ENCODE measurements around the gene IQSEC1.

IQSEC1 gene

DNA sequence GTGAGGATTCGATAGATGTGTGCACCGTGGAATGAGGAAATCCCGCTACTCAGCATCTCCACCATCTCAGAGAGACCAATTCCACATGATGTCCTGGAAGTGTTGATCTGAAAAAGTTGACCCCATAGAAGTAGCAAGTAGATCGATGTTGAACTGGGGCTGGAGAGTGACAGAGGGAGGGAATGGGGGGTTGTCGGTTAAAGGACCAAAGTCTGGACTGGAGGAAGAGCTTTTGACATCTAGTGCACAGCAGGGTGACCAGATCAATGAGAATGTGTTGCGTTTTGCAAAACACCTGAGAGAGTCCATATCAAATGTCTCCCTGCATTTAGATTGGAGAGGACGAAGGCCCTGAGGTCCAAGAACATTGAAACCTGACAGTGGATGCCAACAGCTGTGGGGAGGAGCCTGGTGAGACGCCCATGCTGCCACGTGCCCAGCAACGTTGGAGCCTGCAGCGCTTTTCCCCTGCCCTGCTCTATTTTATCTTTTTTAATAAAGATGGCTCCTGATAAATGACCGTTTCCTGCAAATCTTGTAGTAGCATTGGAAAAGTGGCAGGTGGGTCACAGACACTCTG is 201.7 kb downstream of the IQSEC1 start:
- Histone ChIP-seq H3K9me3 (ENCODE audit: insufficient read depth, low read depth, low read length) (no peaks in the 10 kb centered on the region), H3K27me3 (ENCODE audit: insufficient read depth, low read length) (peaks cover 25% of the 10 kb centered on the region), H3K4me3 (ENCODE audit: low read length) (no peak overlapping the region), H3K27ac (ENCODE audit: low read depth, low read length) (no peak overlapping the region), H3K36me3 (ENCODE audit: insufficient read depth, low read length) (no peaks in the 10 kb centered on the region), H3K4me1 (ENCODE audit: insufficient read depth, low read length) (peaks cover 6% of the 10 kb centered on the region; the same call in 1 of the 2 replicates), H3K9ac (ENCODE audit: low read depth, low read length) (no peak overlapping the region)
- WGBS = 85% methylated on average over 12 of the region's 12 CpGs

DNA sequence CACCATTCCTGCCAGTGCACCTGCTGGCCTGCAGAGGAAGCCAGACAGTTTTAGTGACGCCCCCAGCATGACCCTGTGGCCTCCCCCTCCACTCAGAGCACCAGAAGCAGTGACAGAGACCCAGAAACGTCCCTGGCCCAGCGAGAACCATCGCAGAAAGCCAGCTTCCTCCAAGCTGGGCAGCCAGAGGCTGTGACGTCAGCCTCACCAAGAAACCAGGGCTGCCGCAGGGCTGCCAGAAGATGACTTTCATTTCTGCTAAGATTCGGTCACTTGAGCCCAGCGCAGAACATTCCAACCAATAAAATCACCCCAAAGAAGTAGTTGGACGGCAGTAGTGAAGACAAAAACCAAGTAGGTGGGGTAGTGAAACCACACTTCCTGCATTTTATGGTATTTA is 202.3 kb downstream of the IQSEC1 start:
- no peak overlapping the region for H3K9ac ChIP-seq (ENCODE audit: low read depth, low read length)
- H3K27me3 ChIP-seq (ENCODE audit: insufficient read depth, low read length) = peaks cover 25% of the 10 kb centered on the region

DNA sequence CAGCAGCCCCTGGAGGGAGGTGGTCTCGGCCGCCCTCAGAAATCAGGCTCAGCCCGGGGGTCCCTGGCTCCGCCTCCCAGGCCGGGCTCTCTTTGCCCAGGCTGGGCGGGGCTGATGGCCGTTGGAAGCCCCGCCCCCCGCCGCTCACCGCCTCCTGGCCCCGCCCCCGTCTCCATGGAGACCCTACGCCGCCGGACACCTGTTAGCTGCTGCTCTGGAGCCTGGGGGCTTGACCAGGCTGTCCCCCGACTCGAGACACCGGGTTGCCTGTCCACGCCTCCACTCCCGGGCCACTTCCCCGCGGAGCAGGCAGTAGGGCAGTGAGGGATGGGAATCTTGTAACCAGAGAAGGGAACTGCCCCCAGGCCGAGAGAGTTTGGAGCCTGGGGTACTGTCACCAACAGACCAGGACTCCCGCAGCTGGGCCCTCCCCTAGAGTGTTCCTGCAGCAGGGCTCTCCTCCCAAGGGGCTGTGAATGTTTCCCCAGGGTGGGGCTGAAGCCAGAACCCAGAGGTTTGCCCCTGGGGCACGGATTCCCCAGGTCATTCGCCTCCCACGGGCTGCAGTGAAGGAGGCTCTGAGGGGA is 204.1 kb downstream of the IQSEC1 start:
- H3K27me3 ChIP-seq (ENCODE audit: insufficient read depth, low read length) = peaks cover 14% of the 10 kb centered on the region
- H3K9me3 ChIP-seq (ENCODE audit: insufficient read depth, low read depth, low read length) = peaks cover 9% of the 10 kb centered on the region; the same call in 1 of the 2 replicates
- H3K36me3 ChIP-seq (ENCODE audit: insufficient read depth, low read length) = no peaks in the 10 kb centered on the region
- peak overlapping the region; percentile 73 for H3K4me3 ChIP-seq (ENCODE audit: low read length)
- no peak overlapping the region for H3K27ac ChIP-seq (ENCODE audit: low read depth, low read length)
- H3K4me1 ChIP-seq (ENCODE audit: insufficient read depth, low read length) = peaks cover 4% of the 10 kb centered on the region; the same call in 1 of the 2 replicates
- WGBS = 8% methylated on average over 28 of the region's 28 CpGs
- peak overlapping the region; percentile 17; the same call in 1 of the 2 replicates for H3K9ac ChIP-seq (ENCODE audit: low read depth, low read length)

More for the DNA sequence above, 202.3 kb downstream of the IQSEC1 start:
- H3K4me1 ChIP-seq (ENCODE audit: insufficient read depth, low read length) = peaks cover 6% of the 10 kb centered on the region; the same call in 1 of the 2 replicates
- no peak overlapping the region for H3K27ac ChIP-seq (ENCODE audit: low read depth, low read length)
- 73% methylated on average over 7 of the region's 9 CpGs for WGBS
- H3K9me3 ChIP-seq (ENCODE audit: insufficient read depth, low read depth, low read length) = no peaks in the 10 kb centered on the region
- no peak overlapping the region for H3K4me3 ChIP-seq (ENCODE audit: low read length)
- H3K36me3 ChIP-seq (ENCODE audit: insufficient read depth, low read length) = no peaks in the 10 kb centered on the region

DNA sequence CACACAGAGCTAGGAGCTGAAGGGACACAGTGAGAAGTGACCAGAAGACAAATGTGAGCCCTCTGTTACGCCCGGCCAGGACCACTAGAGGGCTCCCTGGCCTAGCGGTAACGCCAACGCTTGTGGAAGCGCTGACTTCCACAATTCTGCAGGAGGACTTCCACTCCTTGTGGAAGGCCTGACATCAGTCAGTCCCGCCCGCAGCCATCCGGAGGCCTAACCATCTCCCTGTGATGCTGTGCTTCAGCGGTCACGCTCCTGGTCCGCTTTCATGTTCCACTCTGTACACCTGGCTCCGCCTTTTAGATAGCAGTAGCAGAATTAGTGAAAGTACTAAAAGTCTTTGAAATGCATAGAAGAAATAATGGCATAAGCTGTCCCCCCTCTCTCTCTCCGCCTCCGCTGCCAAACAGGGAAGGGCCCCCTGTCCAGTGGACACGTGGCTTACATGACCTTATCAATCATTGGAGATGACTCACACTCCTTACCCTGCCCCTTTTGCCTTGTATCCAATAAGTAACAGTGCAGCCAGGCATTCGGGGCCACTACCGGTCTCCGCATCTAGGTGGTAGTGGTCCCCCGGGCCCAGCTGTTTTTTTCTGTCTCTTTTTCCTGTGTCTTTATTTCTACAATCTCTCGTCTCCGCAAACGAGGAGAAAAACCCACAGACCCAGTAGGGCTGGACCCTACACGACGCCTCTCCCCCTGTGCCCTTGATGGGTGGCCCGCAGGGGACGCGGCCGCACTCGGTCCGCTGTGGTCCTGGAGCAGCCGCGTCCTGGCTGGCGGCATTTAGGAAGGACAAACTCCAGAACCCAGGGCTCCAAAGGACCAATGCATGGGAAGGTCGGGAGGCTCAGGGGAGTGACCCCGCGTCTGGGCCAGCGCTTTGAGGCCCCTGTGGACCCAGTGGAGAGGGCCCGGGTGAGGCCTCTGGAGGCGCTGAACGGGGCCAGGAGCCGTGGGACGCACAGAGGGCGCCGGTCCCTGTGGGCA is 204.9 kb downstream of the IQSEC1 start:
- Histone ChIP-seq H3K4me3 (ENCODE audit: low read length) (peak overlapping the region; percentile 73), H3K36me3 (ENCODE audit: insufficient read depth, low read length) (no peaks in the 10 kb centered on the region), H3K9ac (ENCODE audit: low read depth, low read length) (peak overlapping the region; percentile 17; the same call in 1 of the 2 replicates), H3K27ac (ENCODE audit: low read depth, low read length) (no peak overlapping the region), H3K4me1 (ENCODE audit: insufficient read depth, low read length) (peaks cover 4% of the 10 kb centered on the region; the same call in 1 of the 2 replicates), H3K9me3 (ENCODE audit: insufficient read depth, low read depth, low read length) (peaks cover 9% of the 10 kb centered on the region; the same call in 1 of the 2 replicates), H3K27me3 (ENCODE audit: insufficient read depth, low read length) (peaks cover 14% of the 10 kb centered on the region)
- WGBS = 2% methylated on average over 43 of the region's 45 CpGs

DNA sequence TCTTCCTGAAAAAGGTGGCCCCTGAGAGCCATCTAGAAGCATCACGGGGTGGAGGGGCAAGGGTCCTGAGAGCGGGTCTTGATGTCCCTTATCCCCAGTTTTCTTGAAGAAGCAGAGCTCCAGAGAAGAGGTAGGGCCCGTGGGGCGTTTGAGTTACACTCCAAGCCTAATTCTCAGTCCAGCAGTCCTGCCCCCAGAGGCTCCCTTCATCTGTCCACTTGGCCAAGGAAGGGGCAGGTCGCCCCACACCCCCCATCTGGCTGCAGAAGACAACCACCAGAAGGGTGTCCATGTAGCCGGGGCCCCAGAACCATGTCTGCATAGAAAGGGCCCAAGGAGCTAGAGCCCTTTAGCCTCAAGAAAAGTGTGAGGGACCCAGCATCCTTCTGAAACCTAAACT is 206.4 kb downstream of the IQSEC1 start:
- Histone ChIP-seq H3K9me3 (ENCODE audit: insufficient read depth, low read depth, low read length) (peaks cover 9% of the 10 kb centered on the region; the same call in 1 of the 2 replicates), H3K9ac (ENCODE audit: low read depth, low read length) (no peak overlapping the region), H3K36me3 (ENCODE audit: insufficient read depth, low read length) (no peaks in the 10 kb centered on the region), H3K27ac (ENCODE audit: low read depth, low read length) (no peak overlapping the region), H3K4me3 (ENCODE audit: low read length) (no peak overlapping the region), H3K4me1 (ENCODE audit: insufficient read depth, low read length) (peaks cover 4% of the 10 kb centered on the region; the same call in 1 of the 2 replicates), H3K27me3 (ENCODE audit: insufficient read depth, low read length) (peaks cover 14% of the 10 kb centered on the region)
- 80% methylated on average over 6 of the region's 6 CpGs for WGBS

DNA sequence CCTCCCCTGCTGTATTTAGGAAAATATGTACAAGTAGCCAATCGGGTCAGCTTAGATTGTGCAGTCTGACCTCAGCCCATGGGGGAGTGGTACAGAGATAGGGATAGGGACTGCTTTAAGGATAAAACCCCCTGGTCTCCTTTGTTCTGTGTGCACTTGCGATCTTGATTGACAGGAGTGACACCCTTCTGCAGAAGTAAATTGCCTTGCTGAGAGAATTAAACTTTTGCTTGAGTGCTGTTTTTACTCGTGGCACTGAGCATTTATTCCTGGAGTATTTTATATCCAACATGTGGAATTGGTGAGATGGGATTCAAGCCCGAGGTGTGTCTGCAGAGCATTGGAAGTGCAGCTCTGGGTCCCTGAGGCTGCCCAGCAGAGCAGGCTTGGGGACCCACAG is 208.0 kb downstream of the IQSEC1 start:
- Histone ChIP-seq H3K4me1 (ENCODE audit: insufficient read depth, low read length) (peaks cover 4% of the 10 kb centered on the region; the same call in 1 of the 2 replicates), H3K4me3 (ENCODE audit: low read length) (no peak overlapping the region), H3K9ac (ENCODE audit: low read depth, low read length) (no peak overlapping the region), H3K27me3 (ENCODE audit: insufficient read depth, low read length) (peaks cover 14% of the 10 kb centered on the region), H3K9me3 (ENCODE audit: insufficient read depth, low read depth, low read length) (peaks cover 9% of the 10 kb centered on the region; the same call in 1 of the 2 replicates), H3K27ac (ENCODE audit: low read depth, low read length) (no peak overlapping the region), H3K36me3 (ENCODE audit: insufficient read depth, low read length) (no peaks in the 10 kb centered on the region)
- WGBS = 92% methylated on average over 4 of the region's 4 CpGs

DNA sequence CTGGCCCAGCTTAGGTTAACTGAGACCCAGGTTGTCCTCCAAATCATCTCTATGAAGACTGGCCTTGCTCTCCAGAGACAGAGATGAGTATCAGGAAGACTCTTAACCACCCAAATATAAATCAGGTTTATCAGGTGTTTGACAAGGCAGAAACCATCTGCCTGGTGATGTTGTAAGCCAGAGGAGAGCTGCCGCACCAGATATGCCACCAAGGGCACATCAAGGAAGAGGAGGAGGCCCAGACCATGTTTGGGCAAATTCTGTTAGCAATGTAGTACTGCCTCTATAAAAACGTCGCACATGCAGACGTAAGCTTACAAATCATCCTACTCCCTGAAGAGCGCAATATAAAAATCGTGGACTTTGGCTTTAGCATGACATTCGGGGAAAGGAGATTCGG is 210.8 kb downstream of the IQSEC1 start:
- H3K9ac ChIP-seq (ENCODE audit: low read depth, low read length) = no peak overlapping the region
- H3K4me1 ChIP-seq (ENCODE audit: insufficient read depth, low read length) = no peaks in the 10 kb centered on the region
- WGBS = 94% methylated on average over 8 of the region's 8 CpGs
- no peak overlapping the region for H3K4me3 ChIP-seq (ENCODE audit: low read length)
- H3K27ac ChIP-seq (ENCODE audit: low read depth, low read length) = no peak overlapping the region
- peaks cover 9% of the 10 kb centered on the region; the same call in 1 of the 2 replicates for H3K9me3 ChIP-seq (ENCODE audit: insufficient read depth, low read depth, low read length)
- no peaks in the 10 kb centered on the region for H3K36me3 ChIP-seq (ENCODE audit: insufficient read depth, low read length)
- H3K27me3 ChIP-seq (ENCODE audit: insufficient read depth, low read length) = no peaks in the 10 kb centered on the region; the same call in 1 of the 2 replicates

DNA sequence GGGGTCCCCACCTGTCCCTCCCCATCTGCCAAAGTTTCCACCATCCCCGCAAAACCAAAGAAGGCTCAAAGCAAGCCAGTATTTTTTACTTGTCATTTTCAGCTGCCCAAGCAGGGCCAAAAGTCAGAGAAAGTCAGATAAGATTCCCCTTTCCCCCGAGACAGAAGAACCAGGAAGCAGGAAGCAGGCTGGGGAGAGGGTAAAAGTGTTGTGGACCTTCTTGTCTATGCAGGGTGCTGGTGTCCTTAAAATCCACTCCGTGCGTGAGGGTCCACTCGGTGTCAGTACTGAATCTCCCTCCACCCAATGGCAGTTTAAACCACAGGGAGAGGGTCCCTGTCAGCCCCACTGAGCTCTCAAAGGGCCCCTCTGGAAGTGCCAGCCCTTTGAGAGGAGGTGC is 211.6 kb downstream of the IQSEC1 start:
- WGBS = 92% methylated on average over 5 of the region's 5 CpGs

DNA sequence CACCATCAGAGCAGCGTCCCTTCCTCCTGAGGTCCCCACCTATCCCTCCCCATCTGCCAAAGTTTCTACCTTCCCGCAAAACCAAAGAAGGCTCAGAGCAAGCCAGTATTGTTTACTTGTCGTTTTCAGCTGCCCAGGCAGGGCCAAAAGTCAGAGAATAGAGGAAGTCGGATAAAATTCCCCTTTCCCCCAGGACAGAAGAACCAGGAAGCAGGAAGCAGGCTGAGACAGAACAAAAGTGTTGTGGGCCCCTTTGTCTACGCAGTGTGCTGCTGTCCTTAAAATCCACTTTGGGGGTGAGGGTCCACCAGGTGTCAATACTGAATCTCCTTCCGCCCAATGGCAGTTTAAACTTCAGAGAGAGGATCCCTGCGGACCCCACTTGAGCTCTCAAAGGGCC is 213.4 kb downstream of the IQSEC1 start:
- Histone ChIP-seq H3K27me3 (ENCODE audit: insufficient read depth, low read length) (no peaks in the 10 kb centered on the region; the same call in 1 of the 2 replicates), H3K36me3 (ENCODE audit: insufficient read depth, low read length) (no peaks in the 10 kb centered on the region), H3K9ac (ENCODE audit: low read depth, low read length) (no peak overlapping the region), H3K27ac (ENCODE audit: low read depth, low read length) (no peak overlapping the region), H3K4me3 (ENCODE audit: low read length) (no peak overlapping the region), H3K9me3 (ENCODE audit: insufficient read depth, low read depth, low read length) (no peaks in the 10 kb centered on the region), H3K4me1 (ENCODE audit: insufficient read depth, low read length) (no peaks in the 10 kb centered on the region)
- WGBS = 87% methylated on average over 7 of the region's 7 CpGs

More for the DNA sequence above, 211.6 kb downstream of the IQSEC1 start:
- Histone ChIP-seq H3K9ac (ENCODE audit: low read depth, low read length) (no peak overlapping the region), H3K4me3 (ENCODE audit: low read length) (no peak overlapping the region), H3K27me3 (ENCODE audit: insufficient read depth, low read length) (no peaks in the 10 kb centered on the region; the same call in 1 of the 2 replicates), H3K4me1 (ENCODE audit: insufficient read depth, low read length) (no peaks in the 10 kb centered on the region), H3K36me3 (ENCODE audit: insufficient read depth, low read length) (no peaks in the 10 kb centered on the region), H3K27ac (ENCODE audit: low read depth, low read length) (no peak overlapping the region), H3K9me3 (ENCODE audit: insufficient read depth, low read depth, low read length) (peaks cover 9% of the 10 kb centered on the region; the same call in 1 of the 2 replicates)

DNA sequence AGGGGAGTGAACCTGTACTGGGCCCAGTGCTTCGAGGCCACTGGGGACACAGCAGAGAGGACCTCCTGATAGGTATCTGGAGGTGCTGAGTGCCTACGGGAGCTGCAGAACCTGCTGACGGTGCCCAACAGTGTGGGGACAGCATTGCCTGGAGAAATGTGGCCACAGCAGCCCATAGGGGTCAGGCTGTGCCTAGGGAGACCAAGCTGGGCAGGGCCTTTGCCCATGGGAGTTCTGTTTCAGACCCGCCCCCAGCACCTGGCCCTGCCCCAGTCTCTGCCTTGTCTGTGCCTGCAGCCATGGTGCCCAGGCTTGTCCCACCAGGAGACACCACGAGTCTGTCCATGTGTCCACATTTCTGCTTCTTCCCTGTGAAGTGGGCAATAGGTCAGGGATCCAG is 216.6 kb downstream of the IQSEC1 start:
- Histone ChIP-seq H3K27me3 (ENCODE audit: insufficient read depth, low read length) (peaks cover 7% of the 10 kb centered on the region; the same call in 1 of the 2 replicates), H3K9me3 (ENCODE audit: insufficient read depth, low read depth, low read length) (no peaks in the 10 kb centered on the region), H3K4me3 (ENCODE audit: low read length) (no peak overlapping the region), H3K36me3 (ENCODE audit: insufficient read depth, low read length) (no peaks in the 10 kb centered on the region), H3K4me1 (ENCODE audit: insufficient read depth, low read length) (no peaks in the 10 kb centered on the region), H3K27ac (ENCODE audit: low read depth, low read length) (no peak overlapping the region), H3K9ac (ENCODE audit: low read depth, low read length) (no peak overlapping the region)
- WGBS = 86% methylated on average over 5 of the region's 5 CpGs

Data from HUES64 (cell line).